Measurements from ENCODE around the gene MTG2. TPM values are rescaled to one million over a fixed set of nuclear protein-coding genes. Genes with fewer than 3 reads are reported as not detected.

MTG2 gene
- total RNA-seq, 1 experiment from 2014 or later, result 56.8 TPM

DNA sequence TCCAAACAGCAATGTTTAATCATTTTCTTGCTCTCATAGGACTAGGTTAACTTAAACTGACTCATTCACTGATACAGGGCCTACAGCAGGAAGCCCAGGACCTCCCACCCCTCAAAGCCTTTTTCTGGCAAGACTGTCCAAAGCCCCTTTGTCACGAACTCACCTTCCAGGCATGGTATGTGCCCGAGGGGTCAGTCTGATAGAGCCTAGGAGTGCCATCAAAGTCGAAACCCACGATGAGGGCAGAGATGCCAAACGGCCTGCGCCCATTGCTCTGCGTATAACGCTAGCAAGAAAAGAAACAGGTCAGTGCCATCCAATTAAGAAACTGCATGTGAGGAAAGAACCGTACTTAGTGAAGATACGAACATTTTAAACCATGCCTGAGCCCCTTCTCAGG, 43.9 kb upstream of the MTG2 start:
- peaks cover 43% of the 10 kb centered on the region for H3K36me3 ChIP-seq (ENCODE audit: control insufficient read depth, insufficient read depth, low read length)
- BruUV-seq (replicated peaks), result no TSS peak
- no peak for DNase-seq (ENCODE audit: low read depth, low spot score)
- ChIA-PET POLR2A (no interaction called here), CTCF (no interaction called here)
- no peaks in the 10 kb centered on the region for H3K9me3 ChIP-seq (ENCODE audit: control insufficient read depth, insufficient read depth, low read depth, low read length)
- no peaks in the 10 kb centered on the region for H3K27me3 ChIP-seq (ENCODE audit: control insufficient read depth, insufficient read depth, low read length)
- H3K4me3 ChIP-seq (ENCODE audit: low read depth in 2 of 2, low read length in 2 of 2), result no peak overlapping the region
- peaks cover 12% of the 10 kb centered on the region; the same call in 1 of the 2 replicates for H3K4me1 ChIP-seq (ENCODE audit: control insufficient read depth, insufficient read depth, low read length)
- no peak for TF ChIP-seq TCF7L2 (IDR thresholded peaks at IDR 0.05; ENCODE audit: low read depth, low read length)
- TF ChIP-seq, protein P1, sequence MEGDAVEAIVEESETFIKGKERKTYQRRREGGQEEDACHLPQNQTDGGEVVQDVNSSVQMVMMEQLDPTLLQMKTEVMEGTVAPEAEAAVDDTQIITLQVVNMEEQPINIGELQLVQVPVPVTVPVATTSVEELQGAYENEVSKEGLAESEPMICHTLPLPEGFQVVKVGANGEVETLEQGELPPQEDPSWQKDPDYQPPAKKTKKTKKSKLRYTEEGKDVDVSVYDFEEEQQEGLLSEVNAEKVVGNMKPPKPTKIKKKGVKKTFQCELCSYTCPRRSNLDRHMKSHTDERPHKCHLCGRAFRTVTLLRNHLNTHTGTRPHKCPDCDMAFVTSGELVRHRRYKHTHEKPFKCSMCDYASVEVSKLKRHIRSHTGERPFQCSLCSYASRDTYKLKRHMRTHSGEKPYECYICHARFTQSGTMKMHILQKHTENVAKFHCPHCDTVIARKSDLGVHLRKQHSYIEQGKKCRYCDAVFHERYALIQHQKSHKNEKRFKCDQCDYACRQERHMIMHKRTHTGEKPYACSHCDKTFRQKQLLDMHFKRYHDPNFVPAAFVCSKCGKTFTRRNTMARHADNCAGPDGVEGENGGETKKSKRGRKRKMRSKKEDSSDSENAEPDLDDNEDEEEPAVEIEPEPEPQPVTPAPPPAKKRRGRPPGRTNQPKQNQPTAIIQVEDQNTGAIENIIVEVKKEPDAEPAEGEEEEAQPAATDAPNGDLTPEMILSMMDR (IDR thresholded peaks at IDR 0.05), result no peak
- TF ChIP-seq, protein P2, sequence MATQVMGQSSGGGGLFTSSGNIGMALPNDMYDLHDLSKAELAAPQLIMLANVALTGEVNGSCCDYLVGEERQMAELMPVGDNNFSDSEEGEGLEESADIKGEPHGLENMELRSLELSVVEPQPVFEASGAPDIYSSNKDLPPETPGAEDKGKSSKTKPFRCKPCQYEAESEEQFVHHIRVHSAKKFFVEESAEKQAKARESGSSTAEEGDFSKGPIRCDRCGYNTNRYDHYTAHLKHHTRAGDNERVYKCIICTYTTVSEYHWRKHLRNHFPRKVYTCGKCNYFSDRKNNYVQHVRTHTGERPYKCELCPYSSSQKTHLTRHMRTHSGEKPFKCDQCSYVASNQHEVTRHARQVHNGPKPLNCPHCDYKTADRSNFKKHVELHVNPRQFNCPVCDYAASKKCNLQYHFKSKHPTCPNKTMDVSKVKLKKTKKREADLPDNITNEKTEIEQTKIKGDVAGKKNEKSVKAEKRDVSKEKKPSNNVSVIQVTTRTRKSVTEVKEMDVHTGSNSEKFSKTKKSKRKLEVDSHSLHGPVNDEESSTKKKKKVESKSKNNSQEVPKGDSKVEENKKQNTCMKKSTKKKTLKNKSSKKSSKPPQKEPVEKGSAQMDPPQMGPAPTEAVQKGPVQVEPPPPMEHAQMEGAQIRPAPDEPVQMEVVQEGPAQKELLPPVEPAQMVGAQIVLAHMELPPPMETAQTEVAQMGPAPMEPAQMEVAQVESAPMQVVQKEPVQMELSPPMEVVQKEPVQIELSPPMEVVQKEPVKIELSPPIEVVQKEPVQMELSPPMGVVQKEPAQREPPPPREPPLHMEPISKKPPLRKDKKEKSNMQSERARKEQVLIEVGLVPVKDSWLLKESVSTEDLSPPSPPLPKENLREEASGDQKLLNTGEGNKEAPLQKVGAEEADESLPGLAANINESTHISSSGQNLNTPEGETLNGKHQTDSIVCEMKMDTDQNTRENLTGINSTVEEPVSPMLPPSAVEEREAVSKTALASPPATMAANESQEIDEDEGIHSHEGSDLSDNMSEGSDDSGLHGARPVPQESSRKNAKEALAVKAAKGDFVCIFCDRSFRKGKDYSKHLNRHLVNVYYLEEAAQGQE (IDR thresholded peaks at IDR 0.05; ENCODE audit: insufficient read depth in 1 of 2, low read depth in 2 of 2, low read length in 1 of 2), result no peak
- no peak for TF ChIP-seq SIN3A (IDR thresholded peaks at IDR 0.05; ENCODE audit: borderline replicate concordance, insufficient read depth, low read depth, low read length)
- TF ChIP-seq POLR2AphosphoS5 (IDR thresholded peaks at IDR 0.05; ENCODE audit: low read depth, low read length), result no peak
- intact Hi-C loops (cut with micrococcal nuclease; ENCODE audit: unreplicated experiment) (loop anchor here (5.0 kb wide), 1 partner anchor 72 kb away; the partner anchor contains the start of gene TAF4), in situ Hi-C loops (cut with HindIII; ENCODE audit: low pct_unique_long_range_greater_than_20kb, low sequenced_read_pairs) (no loop called here)
- no peak overlapping the region for H3K27ac ChIP-seq (ENCODE audit: low read length)
- ATAC-seq, result no peak

DNA sequence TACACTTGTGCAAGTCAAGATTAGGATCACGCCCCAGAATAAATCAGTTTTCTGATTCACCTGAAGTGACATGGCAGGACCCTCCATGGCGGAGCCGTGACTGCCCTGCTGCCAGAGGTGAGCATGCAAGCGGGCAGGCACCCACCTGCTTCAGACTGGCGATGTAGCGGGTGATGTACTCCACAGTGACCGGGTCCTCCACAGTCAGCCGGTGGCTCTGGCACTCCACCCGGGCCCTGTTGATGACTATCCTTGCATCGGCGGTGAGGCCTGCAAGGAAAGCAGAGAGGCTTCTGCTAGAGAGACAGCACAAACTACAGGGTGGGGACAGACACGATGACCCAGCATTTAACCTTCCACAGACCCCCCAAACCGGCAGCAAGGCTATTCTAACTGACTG, 43.2 kb upstream of the MTG2 start:
- Histone ChIP-seq H3K4me1 (ENCODE audit: control insufficient read depth, insufficient read depth, low read length) (peaks cover 13% of the 10 kb centered on the region), H3K36me3 (ENCODE audit: control insufficient read depth, insufficient read depth, low read length) (peaks cover 43% of the 10 kb centered on the region), H3K27me3 (ENCODE audit: control insufficient read depth, insufficient read depth, low read length) (no peaks in the 10 kb centered on the region), H3K9me3 (ENCODE audit: control insufficient read depth, insufficient read depth, low read depth, low read length) (no peaks in the 10 kb centered on the region), H3K4me3 (ENCODE audit: low read depth in 2 of 2, low read length in 2 of 2) (no peak overlapping the region), H3K27ac (ENCODE audit: low read length) (no peak overlapping the region)
- POLR2A ChIA-PET, result no interaction called here
- no TSS peak for BruUV-seq (replicated peaks)
- intact Hi-C loops (cut with micrococcal nuclease; ENCODE audit: unreplicated experiment), result loop anchor here (5.0 kb wide), 1 partner anchor 72 kb away; the partner anchor contains the start of gene TAF4
- DNase-seq (ENCODE audit: low read depth, low spot score), result no peak
- in situ Hi-C loops (cut with HindIII; ENCODE audit: low pct_unique_long_range_greater_than_20kb, low sequenced_read_pairs), result no loop called here
- no peak for TF ChIP-seq TCF7L2 (IDR thresholded peaks at IDR 0.05; ENCODE audit: low read depth, low read length)
- TF ChIP-seq, protein P2 (IDR thresholded peaks at IDR 0.05; ENCODE audit: insufficient read depth in 1 of 2, low read depth in 2 of 2, low read length in 1 of 2), result no peak
- TF ChIP-seq, protein P1 (IDR thresholded peaks at IDR 0.05), result no peak
- no peak for TF ChIP-seq SIN3A (IDR thresholded peaks at IDR 0.05; ENCODE audit: borderline replicate concordance, insufficient read depth, low read depth, low read length)
- no peak for TF ChIP-seq POLR2AphosphoS5 (IDR thresholded peaks at IDR 0.05; ENCODE audit: low read depth, low read length)
- CTCF ChIA-PET, result no interaction called here
- ATAC-seq, result no peak
